ENCODE results near the gene CAMK2B.

GRCh38 chr7:44290252-44290620, 35.2 kb downstream of the CAMK2B start:
- TF ChIP-seq EZH2 (IDR thresholded peaks at IDR 0.05; ENCODE audit: borderline replicate concordance, low read depth, low read length, poor library complexity, severe bottlenecking) (no peak), CTCF (conservative IDR thresholded peaks at IDR 0.05; ENCODE audit: low read depth, low read length) (no peak)
